Mesothelial cell of epicardium (in vitro differentiated cells): ENCODE data around the gene CRELD1. TPM values are rescaled to one million over a fixed set of nuclear protein-coding genes. Genes with fewer than 3 reads are reported as not detected.

Experiments
- DNase-seq, 2 experiments: peaks; one replicate each; pipeline ENCODE4 v3.0.0; 2021; ENCODE audit warnings: low spot score in 2 of 2; ENCODE audit not compliant: unreplicated experiment in 2 of 2
- H3K27ac Mint-ChIP-seq: 2 replicates; pipeline ENCODE4 v1.8.0; 2021; ENCODE audit warnings: mixed read lengths
- H3K27me3 Mint-ChIP-seq: 2 replicates; pipeline ENCODE4 v1.8.0; 2021; ENCODE audit warnings: low read depth, mixed read lengths
- H3K36me3 Mint-ChIP-seq: 2 replicates; pipeline ENCODE4 v1.8.0; 2021; ENCODE audit warnings: mixed read lengths
- H3K4me1 Mint-ChIP-seq: 2 replicates; pipeline ENCODE4 v1.8.0; 2021; ENCODE audit warnings: mixed read lengths
- H3K4me3 Mint-ChIP-seq: 2 replicates; pipeline ENCODE4 v1.8.0; 2021; ENCODE audit warnings: mild to moderate bottlenecking, moderate library complexity, mixed read lengths
- H3K9me3 Mint-ChIP-seq: 2 replicates; pipeline ENCODE4 v1.8.0; 2021; ENCODE audit warnings: mixed read lengths
- CTCF ChIP-seq: fragments of 200-600 bp; sonication (generic); IDR thresholded peaks from one replicate; pipeline ENCODE4 v1.5.0; 2021; ENCODE audit warnings: antibody characterized with exemption; ENCODE audit not compliant: unreplicated experiment
- total RNA-seq: library from RNA; stranded (reverse); gene quantifications from 3 replicates; pipeline ENCODE4 v1.2.1, GENCODE V29; 2021

Gene CRELD1
- total RNA-seq, 1 donor from 2014 or later: 39.8 TPM

DNA sequence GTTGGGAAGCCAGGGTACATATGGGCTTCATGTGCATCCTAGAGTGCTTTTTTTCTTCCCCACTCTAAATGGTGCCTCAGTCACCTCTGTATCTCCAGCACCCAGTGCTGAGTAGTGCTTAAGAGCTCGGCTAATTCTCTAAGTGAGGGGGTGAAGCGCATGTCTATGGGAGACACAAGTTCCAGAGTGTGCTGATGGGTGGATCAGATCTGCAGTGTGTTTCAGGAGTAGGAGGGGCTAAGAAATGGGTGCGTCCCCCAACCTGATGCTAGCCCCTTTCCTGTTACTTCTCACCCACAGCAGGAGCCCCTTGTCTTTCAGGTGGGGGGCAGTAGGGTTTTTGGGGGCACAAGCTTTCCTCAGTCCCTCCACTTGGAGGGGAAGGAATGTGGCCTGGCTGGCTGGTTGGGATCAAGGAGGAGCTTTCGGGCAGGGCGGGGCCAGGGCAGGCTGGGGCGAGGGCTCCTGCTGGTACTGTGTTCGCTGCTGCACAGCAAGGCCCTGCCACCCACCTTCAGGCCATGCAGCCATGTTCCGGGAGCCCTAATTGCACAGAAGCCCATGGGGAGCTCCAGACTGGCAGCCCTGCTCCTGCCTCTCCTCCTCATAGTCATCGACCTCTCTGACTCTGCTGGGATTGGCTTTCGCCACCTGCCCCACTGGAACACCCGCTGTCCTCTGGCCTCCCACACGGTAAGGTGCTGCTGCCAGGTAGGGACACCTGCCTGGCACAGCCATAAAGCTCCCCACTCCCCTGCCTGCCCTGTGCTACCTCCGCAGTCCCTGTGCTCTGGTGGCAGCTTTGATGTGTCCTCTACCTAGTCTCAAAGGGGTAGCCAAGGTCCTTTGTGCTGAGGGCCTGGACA lies 31.0 kb upstream of the CRELD1 start, which contains the start of gene IL17RE:
Gene IL17RE, plus strand, starts transcription at position 477 of the 866 bp plus-strand sequence. Its CDS starts 85 bp downstream, at position 562.
- H3K9me3 Mint-ChIP-seq: no peaks in the 10 kb centered on the region
- H3K27me3 Mint-ChIP-seq: no peaks in the 10 kb centered on the region
- H3K4me1 Mint-ChIP-seq: peaks cover 43% of the 10 kb centered on the region
- DNase-seq: peak in 1 of 2 experiments; percentile 48
- TF ChIP-seq CTCF: no peak
- H3K27ac Mint-ChIP-seq: peak within 1 kb of the TSS; percentile 90
- H3K4me3 Mint-ChIP-seq: peak within 1 kb of the TSS; percentile 71
- H3K36me3 Mint-ChIP-seq: peaks cover under 1% of the 10 kb centered on the region

- H3K4me3 Mint-ChIP-seq: peak overlapping the region; percentile 71
- peaks cover 37% of the 10 kb centered on the region for H3K4me1 Mint-ChIP-seq
- H3K27me3 Mint-ChIP-seq: no peaks in the 10 kb centered on the region
- TF ChIP-seq CTCF: no peak
- H3K27ac Mint-ChIP-seq: peak overlapping the region; percentile 90
- DNase-seq: no peak
- H3K9me3 Mint-ChIP-seq: no peaks in the 10 kb centered on the region
- peaks cover 2% of the 10 kb centered on the region for H3K36me3 Mint-ChIP-seq
Measured at GRCh38 chr3:9903238-9903624, 30.4 kb upstream of the CRELD1 start.

DNA sequence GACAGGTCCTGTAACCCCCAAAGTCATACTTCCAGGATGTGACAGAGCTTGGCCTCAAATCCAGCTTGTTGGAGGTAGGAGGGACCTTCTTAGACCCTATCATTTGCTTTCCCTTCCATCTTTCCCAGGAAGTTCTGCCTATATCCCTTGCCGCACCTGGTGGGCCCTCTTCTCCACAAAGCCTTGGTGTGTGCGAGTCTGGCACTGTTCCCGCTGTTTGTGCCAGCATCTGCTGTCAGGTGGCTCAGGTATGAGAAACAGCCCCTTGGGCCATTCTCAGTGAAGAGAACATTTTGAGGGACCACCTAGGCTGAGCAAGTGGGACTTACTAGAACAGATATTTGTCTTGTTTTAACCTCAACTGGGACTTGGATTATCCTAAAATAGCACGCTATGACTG lies 29.7 kb upstream of the CRELD1 start:
- Mint-ChIP-seq H3K4me3 (peak overlapping the region; percentile 71), H3K9me3 (no peaks in the 10 kb centered on the region), H3K36me3 (peaks cover 2% of the 10 kb centered on the region), H3K4me1 (peaks cover 30% of the 10 kb centered on the region), H3K27me3 (no peaks in the 10 kb centered on the region), H3K27ac (peak overlapping the region; percentile 90)
- no peak for DNase-seq
- TF ChIP-seq CTCF: no peak

GRCh38 chr3:9906480-9906879 lies 27.2 kb upstream of the CRELD1 start:
- Mint-ChIP-seq H3K9me3 (no peaks in the 10 kb centered on the region), H3K27ac (no peak overlapping the region), H3K27me3 (no peaks in the 10 kb centered on the region), H3K4me3 (no peak overlapping the region), H3K36me3 (peaks cover 5% of the 10 kb centered on the region), H3K4me1 (peaks cover 21% of the 10 kb centered on the region)
- no peak for TF ChIP-seq CTCF
- no peak for DNase-seq

DNA sequence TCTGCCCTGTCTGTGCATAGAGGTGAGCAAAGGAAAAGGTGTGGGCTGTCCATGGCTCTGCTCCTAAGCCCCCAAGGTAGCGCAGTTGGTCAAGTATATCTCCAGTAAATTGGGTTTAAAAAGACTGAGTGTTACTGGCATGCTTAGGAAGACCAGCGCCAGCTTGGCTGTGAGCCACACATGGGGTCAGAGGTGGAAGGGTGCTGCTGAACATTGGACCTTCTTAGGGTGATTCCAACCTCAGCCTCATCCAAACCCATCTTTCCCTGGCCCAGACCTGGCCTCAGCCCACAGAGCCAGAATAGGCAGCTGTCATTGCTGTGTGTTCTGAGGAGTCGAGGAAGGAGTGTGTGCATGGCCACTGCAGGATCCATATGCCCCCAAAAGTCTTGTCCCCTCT lies 25.3 kb upstream of the CRELD1 start:
- H3K36me3 Mint-ChIP-seq: peaks cover 8% of the 10 kb centered on the region
- H3K27ac Mint-ChIP-seq: no peak overlapping the region
- no peak for DNase-seq
- peaks cover 9% of the 10 kb centered on the region for H3K4me1 Mint-ChIP-seq
- H3K27me3 Mint-ChIP-seq: no peaks in the 10 kb centered on the region
- TF ChIP-seq CTCF: no peak
- no peaks in the 10 kb centered on the region for H3K9me3 Mint-ChIP-seq
- H3K4me3 Mint-ChIP-seq: no peak overlapping the region
